HG02798 (cell line): ENCODE data around the gene TRIM37.
A peak's percentile ranks its signal among the peaks of the same experiment; 100 is the strongest.
"Not testable (repeated sequence)": the region's sequence is repeated elsewhere in the genome, so short reads cannot be mapped to it uniquely, and the experiment has no call there.

Experiments
- ATAC-seq: cut with Tn5 transposase; IDR thresholded peaks from one replicate; pipeline ENCODE4 v1.9.1; 2021; ENCODE audit warnings: mild to moderate bottlenecking; ENCODE audit not compliant: unreplicated experiment, poor library complexity

The TRIM37 gene

DNA sequence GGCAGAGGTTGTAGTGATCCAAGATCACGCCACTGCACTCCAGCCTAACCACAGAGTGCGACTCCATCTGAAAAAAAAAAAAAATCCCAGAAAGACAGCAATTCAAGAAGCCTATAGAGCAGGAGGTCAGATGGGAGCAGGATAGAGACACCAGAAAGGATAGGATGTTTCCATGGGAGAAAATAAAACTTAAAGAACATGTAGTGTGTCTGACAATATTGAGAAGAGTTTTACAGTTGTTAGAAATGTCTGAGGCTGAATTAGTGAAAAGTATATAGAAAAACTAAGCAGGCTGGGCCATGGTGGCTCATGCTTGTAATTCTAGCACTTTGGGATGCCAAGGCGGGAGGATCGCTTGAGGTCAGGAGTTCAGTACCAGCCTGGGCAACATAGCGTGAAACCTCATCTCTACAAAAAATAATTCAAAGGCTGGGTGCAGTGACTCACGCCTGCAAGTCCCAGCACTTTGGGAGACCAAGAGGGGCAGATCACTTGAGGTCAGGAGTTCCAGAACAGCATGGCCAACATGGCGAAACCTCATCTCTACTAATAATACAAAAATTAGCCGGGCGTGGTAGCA, 15.3 kb upstream of the TRIM37 start:
- ATAC-seq, result no peak

DNA sequence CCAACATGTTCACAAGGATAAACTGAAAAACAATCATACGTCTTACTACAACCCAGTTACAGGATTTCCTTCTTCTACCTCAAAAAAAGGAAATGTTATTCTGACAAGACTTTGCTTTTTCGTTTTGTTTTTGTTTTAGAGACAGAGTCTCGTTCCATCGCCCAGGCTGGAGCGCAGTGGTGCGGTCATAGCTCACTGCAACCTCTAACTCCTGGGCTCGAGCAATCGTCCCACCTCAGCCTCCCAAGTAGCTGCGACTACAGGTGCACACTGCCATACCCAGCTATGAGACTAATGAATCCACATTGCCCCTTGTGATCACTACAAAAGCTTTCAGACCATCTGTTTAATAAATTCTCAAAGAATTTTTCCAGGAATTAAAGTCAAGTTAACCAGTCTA, 8.8 kb upstream of the TRIM37 start:
- no peak for ATAC-seq

DNA sequence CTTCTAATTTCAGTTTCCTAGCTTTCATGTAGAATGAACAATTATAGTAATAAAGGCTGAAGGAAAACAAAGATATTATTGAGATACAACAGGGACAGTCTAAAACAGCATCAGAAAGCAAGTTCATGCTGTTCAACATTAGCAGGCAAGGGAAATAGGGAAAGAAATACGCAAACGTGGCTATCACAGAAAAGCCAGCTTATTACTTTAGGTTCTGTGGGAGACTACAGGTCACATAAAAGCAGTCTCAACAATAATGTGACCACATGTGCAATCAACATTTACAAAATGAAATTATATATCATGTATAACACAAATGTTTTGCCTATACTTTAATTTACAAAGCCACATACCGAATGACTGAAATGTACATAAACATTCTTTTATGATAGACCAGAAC, 4.9 kb upstream of the TRIM37 start:
- ATAC-seq, result no peak

DNA sequence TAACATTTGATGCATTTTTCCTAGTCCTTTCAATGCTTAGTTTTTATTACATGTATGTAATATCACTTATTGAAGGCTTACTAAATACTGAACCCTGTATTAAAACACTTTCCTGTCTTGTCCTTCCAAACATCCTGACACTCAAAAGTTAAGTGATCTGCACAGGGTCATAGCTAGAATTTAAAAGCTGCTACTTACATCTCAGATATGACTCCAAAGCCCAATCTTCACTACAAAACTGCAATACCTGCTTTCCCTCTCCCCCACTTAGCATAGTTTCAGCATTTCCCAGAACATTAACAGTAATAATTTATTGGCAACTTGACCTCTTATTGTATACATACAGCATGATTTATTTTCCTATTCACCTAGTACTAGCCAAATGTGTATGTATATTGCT, 4.3 kb upstream of the TRIM37 start:
- no peak for ATAC-seq

DNA sequence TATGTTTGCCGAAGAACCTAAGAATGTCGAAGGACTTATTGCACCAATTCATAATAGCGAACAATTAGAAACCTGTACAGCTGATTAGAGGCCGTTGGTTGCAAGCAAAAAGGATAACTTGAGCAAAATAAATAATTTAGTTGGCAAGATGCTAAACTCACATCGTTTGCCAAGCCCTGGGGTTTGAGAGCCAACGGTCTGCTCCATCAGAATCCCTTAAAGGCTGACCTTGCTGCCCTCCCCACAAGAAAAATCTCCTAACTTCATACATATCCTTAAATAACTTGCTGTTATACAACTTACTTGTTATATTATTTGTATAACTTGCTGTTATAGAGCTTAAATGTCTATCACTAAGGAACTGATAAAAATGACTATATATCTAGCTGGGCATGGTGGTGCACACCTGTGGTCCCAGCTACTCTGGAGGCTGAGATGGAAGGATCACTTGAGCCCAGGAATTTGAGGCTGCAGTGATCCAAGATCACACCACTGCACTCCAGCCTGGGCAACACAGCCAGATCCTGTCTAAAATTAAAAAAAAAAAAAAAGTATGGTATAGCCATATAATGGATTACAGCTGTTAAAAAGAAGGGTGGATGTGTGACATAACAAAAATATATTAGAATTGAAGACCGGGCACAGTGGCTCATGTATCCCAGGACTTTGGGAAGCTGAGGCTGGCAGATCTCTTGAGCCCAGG, 1.9 kb upstream of the TRIM37 start:
- no peak for ATAC-seq

DNA sequence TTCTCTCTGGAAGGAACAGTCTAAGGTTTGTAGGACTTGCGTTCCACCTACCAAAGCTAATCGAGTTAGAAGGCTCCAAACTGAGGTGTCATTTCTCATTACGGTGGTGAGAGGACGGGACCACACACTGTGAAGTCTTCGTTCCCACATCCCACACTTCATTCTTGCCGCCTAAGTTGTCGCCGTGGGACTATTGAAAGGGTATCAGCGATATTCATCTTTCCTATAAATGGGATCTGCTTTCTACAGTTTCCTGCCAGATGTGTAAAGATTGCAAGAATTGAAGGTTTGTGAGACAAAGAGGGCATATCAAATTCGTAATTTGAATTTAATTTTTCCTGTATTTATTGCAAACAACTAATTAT, 608 bp upstream of the TRIM37 start:
- ATAC-seq, result no peak

DNA sequence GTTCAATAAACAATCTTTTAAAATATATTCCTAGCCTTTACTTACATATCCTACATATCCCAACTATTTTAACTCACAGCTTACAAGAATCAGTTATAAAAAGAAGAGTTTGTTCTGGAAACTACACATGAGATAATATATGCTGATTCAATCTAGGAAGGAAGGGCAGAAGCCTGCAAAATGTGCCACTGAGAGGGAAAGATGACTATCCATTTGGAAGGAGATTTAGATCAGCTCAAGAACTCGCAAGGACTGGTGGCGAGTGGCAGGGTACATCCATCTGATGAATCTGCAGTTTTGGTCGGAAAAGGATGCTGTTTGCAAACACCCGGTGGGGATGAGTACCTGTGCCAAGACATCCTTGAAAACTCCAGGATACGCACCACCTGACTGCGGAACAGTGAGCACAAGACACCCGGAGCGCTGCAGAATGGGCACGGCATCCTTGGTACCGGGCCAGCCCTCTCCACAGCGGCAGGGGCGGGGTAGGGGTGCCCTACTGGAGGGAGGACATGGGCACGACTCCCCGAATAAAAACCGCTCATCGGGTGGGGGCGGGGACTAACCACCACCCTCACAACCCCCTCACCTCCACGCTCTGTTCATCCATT, 723 bp downstream of the TRIM37 start:
- peak; percentile 23 for ATAC-seq

DNA sequence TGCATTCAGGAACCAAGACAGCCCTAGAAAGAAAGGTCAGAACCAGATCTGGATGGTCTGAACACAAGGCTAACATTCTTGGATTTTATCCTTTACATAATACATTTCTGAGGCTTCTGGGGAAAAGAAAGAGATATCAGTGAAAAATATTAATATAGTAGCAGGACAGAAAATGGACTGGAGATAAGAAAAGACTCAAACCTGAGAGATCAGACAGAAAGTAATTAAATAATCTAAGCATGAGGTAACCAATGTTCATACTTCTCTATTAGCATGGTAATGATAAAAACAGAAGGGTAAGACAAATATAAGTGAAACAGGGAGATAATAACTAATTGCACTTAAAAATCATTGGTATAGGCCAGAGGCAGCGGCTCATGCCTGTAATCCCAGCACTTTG, 5.5 kb downstream of the TRIM37 start:
- no peak for ATAC-seq

DNA sequence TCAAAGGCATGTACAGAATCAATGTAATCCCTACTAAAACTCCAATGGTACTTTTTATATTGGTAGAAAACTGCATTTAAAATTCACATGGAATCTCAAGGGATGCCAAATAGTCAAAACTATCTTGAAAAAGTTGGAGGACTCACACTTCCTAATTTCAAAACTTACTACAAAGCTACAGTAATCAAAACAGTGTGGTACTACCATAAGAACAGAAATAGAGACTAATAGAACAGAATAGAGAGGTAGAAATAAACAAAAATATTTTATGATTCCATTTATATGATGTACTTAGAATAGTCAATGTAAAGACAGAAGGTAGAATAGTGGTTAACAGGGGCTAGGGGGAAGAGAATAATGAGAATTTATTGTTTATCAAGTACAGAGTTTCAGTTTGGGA, 8.8 kb downstream of the TRIM37 start:
- ATAC-seq, result no peak

DNA sequence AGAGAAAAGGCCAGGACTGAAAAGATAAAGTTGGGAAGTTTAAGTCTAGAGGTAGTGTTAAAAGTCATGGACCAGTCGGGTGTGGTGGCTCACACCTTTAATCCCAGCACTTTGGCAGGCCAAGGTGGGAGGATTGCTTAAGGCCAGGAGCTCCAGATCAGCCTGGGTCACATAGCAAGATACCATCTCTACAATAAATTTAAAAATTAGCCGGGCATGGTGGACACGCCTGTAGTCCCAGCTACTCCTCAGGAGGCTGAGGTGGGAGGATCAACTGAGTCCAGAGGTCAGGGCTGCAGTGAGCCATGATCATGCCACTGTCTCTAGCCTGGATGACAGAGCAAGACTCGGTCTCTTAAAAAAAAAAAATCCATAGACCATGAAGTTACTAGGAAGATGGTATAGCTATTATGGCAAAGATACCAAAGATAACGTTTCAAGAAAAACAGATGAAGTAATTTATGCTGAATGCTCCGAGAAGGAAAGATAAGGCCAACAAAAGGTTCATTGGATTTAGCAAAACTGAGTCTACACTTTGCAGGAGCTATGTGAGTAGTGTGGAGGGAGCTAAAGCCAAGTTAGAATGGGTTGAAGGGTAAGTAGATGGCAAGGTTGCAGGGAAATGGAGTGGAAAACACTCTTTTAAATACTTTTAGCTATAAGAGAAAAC, 11.7 kb downstream of the TRIM37 start:
- ATAC-seq, result no peak

DNA sequence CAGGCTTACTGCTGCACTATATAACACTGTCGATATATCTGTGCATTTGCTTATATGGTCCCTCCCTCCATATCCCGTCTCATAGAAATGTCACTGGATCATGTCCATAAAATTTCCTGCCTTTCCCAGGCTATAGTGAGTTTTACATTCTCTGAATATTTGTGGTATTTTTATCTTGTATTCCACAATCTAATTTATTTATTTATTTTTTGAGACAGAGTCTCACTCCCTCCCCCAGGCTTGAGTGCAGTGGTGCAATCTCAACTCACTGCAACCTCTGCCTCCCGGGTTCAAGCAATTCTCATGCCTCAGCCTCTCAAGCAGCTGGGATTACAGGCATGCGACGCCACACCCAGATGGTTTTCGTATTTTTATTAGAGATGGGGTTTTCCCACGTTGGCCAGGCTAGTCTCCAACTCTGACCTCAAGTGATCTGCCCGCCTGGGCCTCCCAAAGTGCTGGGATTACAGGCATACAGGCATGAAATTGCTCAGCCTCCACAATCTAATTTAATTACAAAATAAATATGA, 12.9 kb downstream of the TRIM37 start:
- no peak for ATAC-seq

DNA sequence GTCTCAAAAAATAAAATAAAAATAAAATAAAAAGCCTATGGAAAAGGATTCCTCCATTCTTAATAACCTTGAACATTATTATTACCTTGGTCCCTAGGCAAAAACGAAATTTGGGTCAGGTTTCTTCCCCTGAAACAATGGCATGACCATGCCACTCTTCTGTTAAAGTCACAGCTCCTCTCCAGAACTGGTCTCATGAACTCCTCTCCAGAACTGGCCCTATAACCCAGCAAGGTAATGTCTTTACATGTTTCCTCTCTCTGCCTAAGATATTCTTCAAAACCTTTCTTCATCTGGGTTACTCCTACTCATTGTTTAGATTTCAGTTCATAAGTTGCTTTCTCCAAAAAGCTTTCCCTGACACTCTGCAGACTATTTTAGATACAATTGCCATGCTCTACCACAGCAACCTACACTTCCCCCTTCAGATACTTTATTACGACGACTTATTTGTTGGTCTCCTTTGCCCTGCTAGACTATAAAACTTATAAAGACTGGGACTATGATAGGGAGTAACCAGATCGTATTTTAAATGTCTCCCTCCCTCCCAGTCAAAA, 13.5 kb downstream of the TRIM37 start:
- ATAC-seq, result no peak

DNA sequence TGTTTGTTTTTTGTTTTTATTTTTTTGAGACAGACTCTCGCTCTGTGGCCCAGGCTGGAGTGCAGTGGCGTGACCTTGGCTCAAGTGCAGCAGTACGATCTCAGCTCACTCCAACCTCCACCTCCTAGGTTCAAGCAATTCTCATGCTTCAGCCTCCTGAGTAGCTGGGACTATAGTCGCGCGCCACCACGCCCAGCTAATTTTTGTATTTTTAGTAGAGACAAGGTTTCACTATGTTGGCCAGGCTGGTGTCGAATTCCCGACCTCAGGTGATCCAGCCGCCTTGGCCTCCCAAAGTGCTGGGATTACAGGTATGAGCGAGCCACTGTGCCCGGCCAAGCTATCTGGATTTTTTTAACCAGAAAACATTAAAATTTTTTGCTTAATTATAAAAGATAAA, 16.1 kb downstream of the TRIM37 start:
- not testable (repeated sequence) for ATAC-seq

DNA sequence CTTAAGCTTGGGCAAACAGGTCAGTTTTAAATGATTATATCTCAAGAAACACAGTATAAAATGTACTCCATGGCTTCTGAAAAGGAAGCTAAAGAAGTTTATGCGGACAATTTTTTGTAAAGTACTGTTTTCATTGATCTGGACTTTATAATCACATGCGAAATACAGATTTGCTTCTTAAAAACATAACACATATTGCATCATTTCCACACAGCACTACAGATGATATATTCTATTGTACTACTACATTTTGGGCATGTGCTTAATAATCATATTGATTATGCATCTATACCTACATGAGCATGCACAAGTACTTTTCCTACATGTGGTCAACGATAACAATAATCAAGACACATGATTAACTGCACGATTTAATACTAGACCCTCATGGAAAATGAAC, 22.5 kb downstream of the TRIM37 start:
- no peak for ATAC-seq

DNA sequence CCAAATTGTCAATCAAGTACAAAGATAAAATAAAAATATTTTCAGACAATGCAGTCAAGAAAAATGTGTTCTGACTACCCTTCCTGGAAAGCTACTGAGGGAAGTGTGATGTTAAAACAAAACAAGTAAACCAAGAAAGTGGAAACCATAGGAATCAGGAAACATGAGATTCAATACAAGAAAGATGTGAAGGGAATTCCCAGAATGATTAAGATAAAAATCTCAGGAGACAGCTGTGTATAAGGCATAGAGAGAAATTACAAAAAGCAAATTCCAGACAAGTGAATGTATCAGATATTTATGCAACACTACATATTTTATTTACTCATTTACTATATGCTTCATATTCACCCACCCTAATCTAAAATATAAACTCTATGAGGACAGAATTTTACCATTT, 32.2 kb downstream of the TRIM37 start:
- no peak for ATAC-seq

DNA sequence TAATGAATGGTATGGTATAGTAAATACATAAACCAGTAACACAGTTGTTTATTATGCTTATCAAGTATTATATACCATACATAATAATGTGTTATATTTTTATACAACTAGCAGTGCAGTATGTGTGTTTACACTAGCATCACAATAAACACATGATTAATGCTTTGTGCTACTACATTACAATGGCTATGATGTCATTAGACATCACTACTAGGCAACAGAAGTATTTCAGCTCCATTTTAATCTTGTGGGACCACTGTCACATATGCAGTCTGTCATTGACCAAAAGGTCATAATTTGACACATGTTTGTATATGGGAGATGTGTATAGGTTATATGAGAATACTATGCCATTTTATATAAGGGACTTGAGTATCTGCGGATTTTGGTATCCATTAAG, 32.7 kb downstream of the TRIM37 start:
- ATAC-seq, result no peak

DNA sequence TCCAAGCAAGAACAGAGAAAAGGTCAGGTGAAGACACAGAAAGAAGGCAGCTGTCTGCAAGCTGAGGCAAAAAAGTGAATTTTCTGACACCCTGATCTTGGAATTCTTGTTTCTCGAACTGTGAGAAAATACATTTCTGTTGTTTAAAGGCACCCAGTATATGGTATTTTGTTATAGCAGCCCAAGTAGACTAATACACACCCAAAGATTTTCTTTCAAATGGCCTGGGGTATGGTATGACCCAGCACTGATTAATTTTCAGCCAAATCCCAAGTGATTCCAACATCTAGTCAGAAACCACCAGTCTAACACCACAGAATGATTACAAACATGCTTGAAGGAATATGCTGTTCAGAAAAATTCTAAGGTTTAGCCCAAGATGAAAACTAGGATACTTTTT, 36.8 kb downstream of the TRIM37 start:
- ATAC-seq, result no peak

DNA sequence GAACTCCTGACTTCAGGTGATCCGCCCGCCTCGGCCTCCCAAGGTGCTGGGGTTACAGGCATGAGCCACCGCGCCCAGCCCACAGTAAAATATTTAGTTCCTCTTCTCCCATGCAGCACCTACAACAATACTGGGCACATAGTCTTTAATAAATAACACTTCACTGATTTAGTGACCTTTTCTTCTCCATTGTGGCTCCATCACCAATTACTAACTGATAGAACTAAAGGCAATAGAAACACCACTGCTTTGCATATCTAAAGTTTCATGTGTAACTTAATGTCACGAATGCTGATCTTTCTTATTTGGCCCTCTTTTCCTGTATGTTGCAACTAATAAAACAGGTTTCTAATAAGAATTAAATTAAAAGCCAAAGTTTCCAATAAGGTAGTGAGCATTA, 38.9 kb downstream of the TRIM37 start:
- peak; percentile 37 for ATAC-seq

DNA sequence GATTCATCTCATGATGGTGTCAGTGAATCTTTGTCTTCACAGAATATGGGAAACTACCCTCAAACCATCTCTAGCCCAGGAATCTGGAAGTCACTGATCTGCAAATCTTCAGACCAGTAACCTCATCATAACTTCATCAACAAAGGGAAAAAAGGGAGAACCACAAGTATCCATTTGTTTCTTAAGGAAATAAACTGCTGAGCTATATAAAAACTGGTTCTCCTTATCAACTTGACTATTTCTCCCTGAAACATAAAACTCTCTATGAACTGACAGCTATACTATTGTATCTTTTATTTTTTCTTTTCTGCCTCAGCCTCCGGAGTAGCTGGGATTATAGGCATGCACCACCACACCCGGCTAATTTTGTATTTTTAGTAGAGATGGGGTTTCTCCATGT, 39.3 kb downstream of the TRIM37 start:
- no peak for ATAC-seq

DNA sequence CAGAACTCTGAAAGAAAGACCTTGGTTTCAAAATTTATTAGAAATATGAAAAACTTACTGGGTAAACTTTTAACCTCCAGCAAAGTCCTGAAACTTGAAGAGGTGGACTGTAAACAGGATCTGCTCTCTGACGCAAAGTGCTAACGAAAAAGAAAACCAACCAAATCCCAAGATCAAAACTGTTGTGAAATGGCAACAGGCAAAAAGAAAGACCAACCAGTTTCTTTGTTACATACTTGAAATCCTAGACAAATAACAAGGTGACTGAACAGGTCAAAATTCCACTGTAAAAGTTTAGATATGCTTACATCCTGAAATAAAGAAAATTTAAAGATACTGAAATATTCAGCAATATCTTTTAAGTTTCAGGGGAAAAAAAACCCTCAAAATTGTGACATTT, 44.2 kb downstream of the TRIM37 start:
- ATAC-seq, result no peak

DNA sequence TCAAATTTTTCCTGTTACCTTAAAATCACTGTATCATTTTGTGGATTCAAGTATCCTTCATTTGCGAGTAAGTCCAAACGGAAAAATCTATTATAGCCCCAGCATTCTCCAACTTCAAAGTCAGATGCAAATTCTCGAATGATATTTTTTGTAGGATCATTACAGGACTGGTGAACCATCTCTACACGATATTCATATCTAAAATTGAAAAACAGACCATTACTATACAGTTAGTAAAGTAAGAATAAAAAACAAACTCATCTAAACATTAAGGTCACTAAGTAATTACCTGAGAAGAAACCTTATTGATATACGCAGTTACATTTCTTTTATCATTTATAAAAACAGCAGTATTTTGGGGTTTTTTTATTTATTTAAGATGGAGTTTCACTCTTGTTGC, 49.8 kb downstream of the TRIM37 start:
- no peak for ATAC-seq
